Ishikawa (cell line): ENCODE data around the gene RABL6.
"Not testable (repeated sequence)": the region's sequence is repeated elsewhere in the genome, so short reads cannot be mapped to it uniquely, and the experiment has no call there.

Source experiments
- CREB1 ChIP-seq: IDR thresholded peaks from 2 replicates; pipeline ENCODE4 v1.6.1; 2012; ENCODE audit warnings: low read depth
- EGR1 ChIP-seq: IDR thresholded peaks from 2 replicates; pipeline ENCODE4 v1.6.1; 2012
- EP300 ChIP-seq: IDR thresholded peaks from 2 replicates; pipeline ENCODE4 v1.6.1; 2012; ENCODE audit warnings: borderline replicate concordance
- FOXM1 ChIP-seq: IDR thresholded peaks from 2 replicates; pipeline ENCODE4 v1.6.1; 2012; ENCODE audit warnings: low read depth, borderline replicate concordance
- MAX ChIP-seq: IDR thresholded peaks from 2 replicates; pipeline ENCODE4 v1.6.1; 2012
- NFIC ChIP-seq: IDR thresholded peaks from 2 replicates; pipeline ENCODE4 v1.6.1; 2012
- RAD21 ChIP-seq: IDR thresholded peaks from 2 replicates; pipeline ENCODE4 v1.6.1; 2012; ENCODE audit warnings: low read depth
- TAF1 ChIP-seq: IDR thresholded peaks from 2 replicates; pipeline ENCODE4 v1.6.1; 2012; ENCODE audit warnings: low read depth, mild to moderate bottlenecking
- YY1 ChIP-seq: IDR thresholded peaks from 2 replicates; pipeline ENCODE4 v1.6.1; 2012; ENCODE audit warnings: low read depth
- TF ChIP-seq, protein P1 (sequence below): IDR thresholded peaks from 2 replicates; pipeline ENCODE4 v1.6.1; 2012
- TF ChIP-seq, protein P2 (sequence below): IDR thresholded peaks from 2 replicates; pipeline ENCODE4 v1.6.1; 2012; ENCODE audit warnings: low read depth, mild to moderate bottlenecking

DNA sequence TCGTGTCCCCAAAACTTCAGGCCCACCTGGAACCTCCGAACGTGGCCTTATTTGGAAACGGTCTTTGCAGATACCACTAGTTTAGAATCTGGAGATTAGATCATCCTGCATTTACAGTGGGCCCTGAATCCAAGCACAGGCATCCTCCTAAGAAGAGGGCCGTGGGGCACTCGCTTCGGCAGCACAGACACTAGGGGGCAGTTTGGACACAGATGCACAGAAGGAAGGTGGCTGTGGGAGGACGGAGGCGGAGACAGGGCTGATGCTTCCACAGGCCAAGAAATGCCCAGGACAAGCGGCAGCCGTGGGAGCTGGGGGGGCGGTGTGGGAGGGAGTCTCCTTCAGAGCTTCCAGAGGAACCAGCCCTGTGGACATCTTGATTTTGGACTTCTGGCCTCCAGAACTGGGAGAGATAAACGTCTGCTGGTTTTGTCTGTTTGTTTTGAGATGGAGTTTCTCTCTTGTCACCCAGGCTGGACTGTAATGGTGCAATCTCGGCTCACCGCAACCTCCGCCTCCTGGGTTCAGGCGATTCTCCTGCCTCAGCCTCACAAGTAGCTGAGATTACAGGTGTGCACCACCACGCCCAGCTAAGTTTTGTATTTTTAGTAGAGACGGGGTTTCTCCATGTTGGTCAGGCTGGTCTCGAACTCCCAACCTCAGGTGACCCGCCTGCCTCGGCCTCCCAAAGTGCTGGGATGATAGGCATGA lies 46.8 kb upstream of the RABL6 start:
- TF ChIP-seq EP300, NFIC, CREB1, EGR1, FOXM1, MAX, TAF1, YY1: not testable (repeated sequence)
- TF ChIP-seq, protein P1, sequence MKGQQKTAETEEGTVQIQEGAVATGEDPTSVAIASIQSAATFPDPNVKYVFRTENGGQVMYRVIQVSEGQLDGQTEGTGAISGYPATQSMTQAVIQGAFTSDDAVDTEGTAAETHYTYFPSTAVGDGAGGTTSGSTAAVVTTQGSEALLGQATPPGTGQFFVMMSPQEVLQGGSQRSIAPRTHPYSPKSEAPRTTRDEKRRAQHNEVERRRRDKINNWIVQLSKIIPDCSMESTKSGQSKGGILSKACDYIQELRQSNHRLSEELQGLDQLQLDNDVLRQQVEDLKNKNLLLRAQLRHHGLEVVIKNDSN: not testable (repeated sequence)
- TF ChIP-seq, protein P2, sequence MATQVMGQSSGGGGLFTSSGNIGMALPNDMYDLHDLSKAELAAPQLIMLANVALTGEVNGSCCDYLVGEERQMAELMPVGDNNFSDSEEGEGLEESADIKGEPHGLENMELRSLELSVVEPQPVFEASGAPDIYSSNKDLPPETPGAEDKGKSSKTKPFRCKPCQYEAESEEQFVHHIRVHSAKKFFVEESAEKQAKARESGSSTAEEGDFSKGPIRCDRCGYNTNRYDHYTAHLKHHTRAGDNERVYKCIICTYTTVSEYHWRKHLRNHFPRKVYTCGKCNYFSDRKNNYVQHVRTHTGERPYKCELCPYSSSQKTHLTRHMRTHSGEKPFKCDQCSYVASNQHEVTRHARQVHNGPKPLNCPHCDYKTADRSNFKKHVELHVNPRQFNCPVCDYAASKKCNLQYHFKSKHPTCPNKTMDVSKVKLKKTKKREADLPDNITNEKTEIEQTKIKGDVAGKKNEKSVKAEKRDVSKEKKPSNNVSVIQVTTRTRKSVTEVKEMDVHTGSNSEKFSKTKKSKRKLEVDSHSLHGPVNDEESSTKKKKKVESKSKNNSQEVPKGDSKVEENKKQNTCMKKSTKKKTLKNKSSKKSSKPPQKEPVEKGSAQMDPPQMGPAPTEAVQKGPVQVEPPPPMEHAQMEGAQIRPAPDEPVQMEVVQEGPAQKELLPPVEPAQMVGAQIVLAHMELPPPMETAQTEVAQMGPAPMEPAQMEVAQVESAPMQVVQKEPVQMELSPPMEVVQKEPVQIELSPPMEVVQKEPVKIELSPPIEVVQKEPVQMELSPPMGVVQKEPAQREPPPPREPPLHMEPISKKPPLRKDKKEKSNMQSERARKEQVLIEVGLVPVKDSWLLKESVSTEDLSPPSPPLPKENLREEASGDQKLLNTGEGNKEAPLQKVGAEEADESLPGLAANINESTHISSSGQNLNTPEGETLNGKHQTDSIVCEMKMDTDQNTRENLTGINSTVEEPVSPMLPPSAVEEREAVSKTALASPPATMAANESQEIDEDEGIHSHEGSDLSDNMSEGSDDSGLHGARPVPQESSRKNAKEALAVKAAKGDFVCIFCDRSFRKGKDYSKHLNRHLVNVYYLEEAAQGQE: not testable (repeated sequence)
- peak; percentile 38; the same call in 1 of the 2 replicates for TF ChIP-seq RAD21
